Stimulated activated CD8-positive, alpha-beta memory T cell treated with anti-CD3 and anti-CD28 coated beads, Interleukin-4, amount 100 ng/mL, for 24 hours (primary cell): ENCODE data around the gene SLC23A3.

ENCODE experiments used
- DNase-seq: peaks from one replicate; pipeline ENCODE4 v3.0.0-alpha.2; 2020; ENCODE audit warnings: low read depth

Gene SLC23A3

GRCh38 chr2:219169930-219170654 is at the start of gene SLC23A3:
Gene SLC23A3 (minus strand): TSS chr2:219170029. CDS start chr2:219169984, 45 bp downstream.
- no peak for DNase-seq

- DNase-seq: peak; percentile 83
These were observed 49.2 kb upstream of the SLC23A3 start, which contains the start of gene ABCB6 for GRCh38 chr2:219218732-219219701. Gene ABCB6 (minus strand): TSS chr2:219218958. CDS start chr2:219218673, 285 bp downstream.

- DNase-seq: no peak
These were observed 48.4 kb upstream of the SLC23A3 start for GRCh38 chr2:219218217-219218731.

GRCh38 chr2:219216535-219216915 is 46.7 kb upstream of the SLC23A3 start:
- DNase-seq: no peak

- no peak for DNase-seq
These were observed 46.2 kb upstream of the SLC23A3 start for GRCh38 chr2:219215871-219216534.

DNA sequence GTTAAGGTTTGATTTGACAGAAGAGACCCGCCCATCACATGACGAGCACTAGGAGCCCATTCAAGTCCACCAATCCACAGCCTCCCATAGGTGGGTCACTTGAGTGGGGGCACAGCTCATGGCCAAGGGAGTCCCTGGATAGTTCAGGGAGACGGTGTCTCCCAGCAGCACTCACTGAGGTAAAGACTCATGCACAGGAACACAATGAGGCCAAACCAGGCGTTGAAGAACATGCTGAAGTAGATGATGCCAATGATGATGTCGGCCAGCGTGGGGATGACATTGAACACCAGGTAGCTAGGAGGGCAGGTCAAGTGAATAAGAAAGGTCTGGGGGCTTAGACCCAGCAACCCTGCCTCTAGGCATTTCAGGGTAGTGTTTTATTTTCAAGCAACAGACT is 45.0 kb upstream of the SLC23A3 start:
- DNase-seq: no peak

GRCh38 chr2:219214141-219214540 is 44.3 kb upstream of the SLC23A3 start:
- no peak for DNase-seq

- no peak for DNase-seq
These were observed 43.8 kb upstream of the SLC23A3 start for GRCh38 chr2:219213486-219214071.

- no peak for DNase-seq
These were observed 43.2 kb upstream of the SLC23A3 start for GRCh38 chr2:219213026-219213415.

DNA sequence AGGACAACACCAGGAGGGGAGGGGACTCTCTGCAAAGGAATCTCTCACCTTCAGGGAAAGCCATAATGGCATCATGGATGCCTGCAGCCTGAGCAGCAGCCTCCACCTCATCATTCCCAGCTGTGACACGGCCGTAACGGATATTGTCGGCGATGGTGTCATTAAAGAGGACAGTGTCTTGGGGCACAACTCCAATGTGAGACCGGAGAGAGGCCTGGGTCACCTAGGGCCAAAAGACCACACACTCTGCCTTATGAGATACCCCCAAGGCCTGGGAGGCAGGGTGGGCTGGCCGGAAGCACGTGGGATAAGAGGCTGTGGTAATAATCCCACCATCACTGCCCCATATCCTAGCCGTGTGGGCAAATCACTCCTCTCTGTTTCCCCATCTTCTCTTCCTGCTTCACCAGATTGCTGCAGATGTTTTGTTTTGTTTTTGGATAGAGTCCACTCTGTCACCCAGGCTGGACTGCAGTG is 41.1 kb upstream of the SLC23A3 start:
- DNase-seq: no peak

- no peak for DNase-seq
These were observed 40.5 kb upstream of the SLC23A3 start for GRCh38 chr2:219210196-219210885.

GRCh38 chr2:219209236-219210195 is 39.7 kb upstream of the SLC23A3 start:
- no peak for DNase-seq

DNA sequence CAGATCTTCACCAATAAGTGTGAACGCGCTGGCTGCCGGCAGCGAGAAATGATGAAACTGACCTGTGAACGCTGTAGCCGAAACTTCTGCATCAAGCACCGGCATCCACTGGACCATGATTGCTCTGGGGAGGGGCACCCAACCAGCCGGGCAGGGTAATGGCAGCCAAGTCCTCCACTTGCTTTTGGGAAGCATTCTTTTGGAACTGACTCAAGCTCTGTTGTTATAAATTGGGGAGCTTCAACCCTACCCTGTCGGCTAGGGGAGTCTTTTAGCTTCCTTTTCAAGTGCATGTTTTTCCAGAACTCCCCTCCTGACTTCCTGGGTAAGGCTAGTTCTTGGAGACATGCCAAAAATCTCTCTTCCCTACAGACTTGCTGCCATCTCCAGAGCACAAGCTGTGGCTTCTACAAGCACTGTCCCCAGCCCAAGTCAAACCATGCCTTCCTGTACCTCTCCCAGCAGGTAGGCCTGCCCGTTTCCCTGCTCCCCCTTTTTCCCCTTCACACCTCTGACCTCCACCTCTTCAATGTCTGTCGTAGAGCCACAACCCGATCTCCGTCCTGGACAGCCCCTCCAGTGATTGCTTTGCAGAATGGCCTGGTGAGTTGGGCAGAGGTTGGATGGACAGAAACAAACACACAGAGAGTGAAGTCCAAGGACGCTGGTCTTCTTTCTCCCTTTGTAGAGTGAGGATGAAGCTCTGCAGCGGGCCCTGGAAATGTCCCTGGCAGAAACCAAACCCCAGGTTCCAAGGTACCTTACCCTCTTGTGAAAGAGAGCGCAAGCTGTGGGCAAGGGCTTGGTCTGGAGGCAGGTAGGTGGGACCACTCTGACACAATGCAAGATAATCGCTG is 38.3 kb upstream of the SLC23A3 start:
- DNase-seq: no peak

DNA sequence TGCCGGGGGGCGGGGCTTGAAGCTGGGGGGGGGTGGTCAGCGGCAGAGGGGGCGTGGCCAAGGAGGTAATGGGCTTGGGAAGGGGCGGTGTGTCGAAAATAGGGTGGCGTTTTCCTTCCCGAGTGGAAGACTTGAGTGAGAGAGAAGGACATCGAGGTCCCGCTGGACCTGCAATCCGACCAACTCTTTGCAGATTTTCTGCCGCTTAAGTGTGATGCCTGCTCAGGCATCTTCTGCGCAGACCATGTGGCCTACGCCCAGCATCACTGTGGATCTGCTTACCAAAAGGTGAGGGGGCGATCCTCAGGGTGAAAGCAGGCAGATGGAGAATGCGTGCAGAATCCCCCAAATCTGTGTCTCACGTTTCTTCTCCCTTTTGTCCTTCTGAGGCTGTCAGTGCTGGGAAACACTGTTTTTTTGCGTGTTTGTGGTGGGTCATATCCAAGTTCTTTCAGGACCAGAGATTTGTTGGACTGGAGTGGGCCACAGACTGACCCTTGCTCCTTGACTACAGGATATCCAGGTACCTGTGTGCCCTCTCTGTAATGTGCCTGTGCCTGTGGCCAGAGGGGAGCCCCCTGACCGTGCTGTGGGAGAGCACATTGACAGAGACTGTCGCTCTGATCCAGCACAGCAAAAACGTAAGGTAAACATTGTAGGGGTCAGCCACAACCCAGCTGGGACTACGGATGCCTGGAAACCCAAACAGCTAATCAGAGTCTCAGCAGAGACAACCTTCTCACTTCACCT is 37.5 kb upstream of the SLC23A3 start:
- no peak for DNase-seq

DNA sequence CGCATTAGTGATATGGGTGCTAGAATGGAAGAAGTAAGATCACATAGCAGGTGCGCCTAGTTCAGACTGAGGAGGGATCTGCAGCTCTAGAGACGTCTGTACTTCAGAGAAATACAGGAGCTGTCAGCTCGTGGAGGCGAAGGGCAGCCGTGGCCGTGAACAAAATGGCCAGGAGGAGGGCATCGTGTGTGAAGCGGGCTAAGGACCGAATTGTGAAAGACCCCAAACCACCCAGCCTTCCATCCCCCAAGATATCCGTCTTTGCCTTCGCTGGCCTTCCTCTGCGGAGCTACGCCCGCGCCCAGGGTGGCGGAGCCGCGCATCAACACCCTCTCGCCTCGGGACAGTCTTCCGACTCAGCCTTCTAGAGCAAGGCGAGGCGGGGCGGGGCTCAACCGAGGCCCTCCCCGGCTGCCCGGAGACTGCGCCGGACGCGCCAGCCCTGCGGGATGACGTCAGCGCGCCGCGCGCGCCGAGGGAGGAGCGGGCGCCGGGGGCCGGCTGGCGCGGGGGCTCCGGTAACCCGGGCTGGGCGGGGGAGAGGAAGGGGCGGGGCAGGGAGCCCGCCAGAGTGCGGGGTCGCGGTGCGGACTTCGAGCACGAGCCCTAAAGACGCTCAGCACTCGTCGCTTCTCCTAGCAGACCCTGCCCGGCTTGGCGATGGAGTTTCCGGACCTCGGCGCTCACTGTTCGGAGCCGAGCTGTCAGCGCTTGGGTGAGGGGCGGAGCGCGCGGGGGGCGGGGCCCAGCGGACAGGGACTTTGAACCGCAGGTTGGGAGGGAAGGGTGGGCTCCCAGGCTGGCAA is 36.7 kb upstream of the SLC23A3 start, which contains the start of gene ZFAND2B:
Gene ZFAND2B, plus strand, starts transcription at position 455 of the 806 bp plus-strand sequence. Its CDS starts 206 bp downstream, at position 661.
- DNase-seq: peak; percentile 94

DNA sequence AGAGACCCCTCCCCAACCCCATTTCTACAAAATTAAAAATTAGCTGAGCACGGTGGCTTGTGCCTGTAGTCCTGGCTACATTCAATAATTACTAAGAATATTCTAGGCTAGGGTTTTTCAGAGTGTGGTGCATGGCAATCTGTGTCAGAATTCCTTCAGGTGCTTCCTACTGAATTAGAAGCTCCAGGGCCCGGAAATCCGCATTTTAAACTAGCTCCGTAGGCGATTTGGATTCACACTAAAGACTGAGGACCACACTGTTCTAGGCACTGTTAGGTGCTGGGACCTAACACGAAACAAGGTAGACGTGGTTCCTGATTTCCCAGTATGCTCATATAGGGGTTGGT is 36.1 kb upstream of the SLC23A3 start:
- DNase-seq: no peak

- DNase-seq: no peak
These were observed 35.3 kb upstream of the SLC23A3 start for GRCh38 chr2:219205165-219205538.
